Medulla oblongata (tissue), 1 donor: ENCODE data around the gene SPTBN1.

Source experiments
- DNase-seq: peaks from one replicate; pipeline ENCODE4 v3.0.0-alpha.2; 2015; ENCODE audit errors: extremely low spot score

Gene SPTBN1

DNA sequence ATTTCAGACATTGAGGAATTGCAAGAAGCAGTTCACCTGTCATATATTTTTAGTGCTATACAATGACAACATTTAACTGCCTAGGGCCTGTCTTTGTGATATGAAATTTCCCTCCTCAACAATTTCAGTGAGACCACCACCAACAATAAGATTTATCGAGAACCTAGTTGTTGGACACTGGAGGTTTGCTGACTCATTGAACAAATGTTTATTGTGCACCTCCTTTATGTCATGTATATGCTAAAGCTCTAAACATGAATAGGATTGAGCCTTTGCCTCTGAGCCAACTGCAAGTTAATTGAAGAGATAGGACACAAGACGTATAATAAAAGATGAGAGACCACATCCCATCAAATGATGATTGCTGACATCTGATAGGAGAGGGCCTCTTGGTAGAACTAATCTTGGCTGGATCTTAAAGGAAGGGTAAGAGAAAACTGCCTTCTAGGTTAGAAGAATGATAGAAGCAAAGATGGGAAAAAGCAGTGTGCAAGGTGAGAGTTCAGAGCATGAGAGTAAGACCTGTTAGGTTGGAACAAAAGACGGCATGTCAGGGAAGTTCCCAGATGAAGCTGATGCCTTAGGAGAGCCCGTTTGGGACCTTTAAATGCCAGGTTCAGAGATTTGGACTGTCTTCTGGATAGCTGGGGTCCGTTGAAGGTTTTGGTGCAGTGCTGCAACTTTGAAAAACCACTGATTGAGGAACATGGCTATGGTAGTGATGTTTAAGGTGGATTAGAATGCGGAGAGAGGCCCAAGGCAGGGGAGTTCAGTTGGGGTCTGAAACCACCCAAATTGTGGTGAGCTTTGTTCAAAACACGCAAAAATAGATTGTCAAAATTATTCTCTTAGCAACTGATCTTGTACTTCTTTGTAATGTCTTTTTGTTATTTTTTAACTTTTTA lies 134.3 kb downstream of the SPTBN1 start:
- DNase-seq, result no peak

DNA sequence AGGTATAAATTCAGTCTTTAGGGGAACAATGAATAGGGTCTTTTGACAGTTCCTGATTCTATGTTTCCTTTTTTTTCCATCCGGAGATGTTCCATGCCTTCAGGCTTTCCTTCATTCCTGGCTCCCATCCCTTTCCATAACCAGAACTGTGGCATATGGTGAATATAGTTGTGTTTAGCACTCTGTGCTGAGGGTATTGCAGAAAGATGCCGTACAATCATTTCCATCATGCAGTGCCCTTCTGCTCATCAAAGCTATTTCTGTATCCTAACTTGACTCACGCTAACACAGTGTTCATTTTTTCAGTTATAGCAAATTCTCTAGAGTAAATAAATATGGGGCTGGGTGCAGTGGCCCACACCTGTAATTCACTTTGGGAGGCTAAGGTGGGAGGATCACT lies 135.4 kb downstream of the SPTBN1 start:
- no peak for DNase-seq

DNA sequence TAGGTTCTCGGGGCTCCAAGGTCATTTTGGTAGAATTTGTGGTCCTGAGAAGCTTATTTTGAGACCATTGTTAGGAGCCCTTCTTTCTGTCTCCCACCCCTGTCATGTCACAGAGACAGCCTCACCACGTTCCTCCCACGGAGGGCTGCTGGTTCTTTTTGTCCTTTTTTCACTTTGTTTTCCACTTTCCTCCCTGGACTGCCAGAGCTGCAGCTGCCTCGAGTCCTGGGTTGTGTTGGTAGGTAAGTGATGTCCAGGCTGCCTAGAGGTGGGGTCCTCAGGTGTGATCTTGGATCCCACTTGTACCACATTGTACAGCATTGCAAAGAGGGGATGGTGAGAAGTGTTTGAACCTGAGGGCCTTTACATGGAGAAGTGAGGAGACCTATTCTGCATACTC lies 137.1 kb downstream of the SPTBN1 start:
- DNase-seq, result no peak

DNA sequence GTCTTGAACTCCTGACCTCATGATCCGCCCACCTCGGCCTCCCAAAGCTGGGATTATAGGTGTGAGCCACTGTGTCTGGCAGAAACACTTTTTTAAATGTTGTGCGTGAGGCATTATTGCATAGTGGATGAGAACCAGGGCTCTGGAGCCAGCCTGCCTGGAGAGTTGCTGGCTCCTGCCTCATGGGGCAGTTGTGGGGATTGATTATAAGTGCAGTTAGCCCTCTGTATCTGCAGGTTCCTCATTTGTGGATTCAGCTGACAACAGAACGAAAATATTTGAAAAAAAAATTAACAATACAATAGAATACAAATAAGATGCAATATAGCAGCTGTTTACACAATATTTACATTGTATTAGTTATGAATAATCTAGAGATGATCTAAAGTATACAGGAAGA lies 137.9 kb downstream of the SPTBN1 start:
- no peak for DNase-seq

- DNase-seq, result no peak
Measured at GRCh38 chr2:54595161-54595803, 139.2 kb downstream of the SPTBN1 start.

DNA sequence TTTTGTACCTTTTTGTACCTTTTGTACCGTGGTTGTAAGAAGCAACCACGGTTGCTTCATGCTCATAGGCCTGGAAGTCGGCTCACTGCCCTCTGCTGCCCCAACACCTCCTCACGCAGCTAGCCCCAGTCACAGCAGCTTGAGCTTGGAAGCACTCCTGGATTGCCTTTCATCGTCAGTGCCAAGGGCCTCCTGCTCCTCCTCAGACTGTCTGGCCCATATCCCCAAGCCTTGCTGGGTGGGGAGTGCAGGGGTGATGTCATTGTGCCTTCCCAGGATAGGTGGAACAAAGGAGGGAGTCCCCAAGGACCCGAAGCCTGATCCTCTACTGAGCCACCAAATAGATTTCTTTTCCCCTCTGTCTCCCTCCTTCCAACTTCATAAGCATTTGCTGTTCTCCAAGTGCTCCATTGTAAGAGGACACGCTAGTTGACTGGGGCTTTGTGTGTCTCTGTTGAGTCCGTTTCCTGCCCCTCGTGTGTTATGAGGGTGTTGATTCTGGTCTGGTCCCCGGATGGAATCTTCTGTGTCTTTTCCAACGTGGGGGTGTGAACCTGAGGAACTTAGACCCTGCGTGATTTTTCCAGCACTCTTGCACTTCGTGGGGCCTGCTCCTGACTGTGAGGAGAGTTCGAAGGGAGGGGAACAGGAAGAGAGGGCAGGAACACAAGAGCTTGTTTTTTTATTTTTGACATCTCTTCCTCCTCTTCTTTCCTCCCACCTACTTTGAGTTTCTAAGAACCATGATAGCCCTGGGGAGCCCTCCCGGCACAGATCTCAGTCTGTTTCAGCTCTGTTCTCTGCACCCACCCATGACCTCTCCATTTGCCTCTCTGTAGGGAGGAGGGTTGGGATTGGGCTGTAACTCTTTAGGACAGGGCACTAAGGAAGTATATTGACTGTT lies 140.1 kb downstream of the SPTBN1 start:
- peak; percentile 23 for DNase-seq

DNA sequence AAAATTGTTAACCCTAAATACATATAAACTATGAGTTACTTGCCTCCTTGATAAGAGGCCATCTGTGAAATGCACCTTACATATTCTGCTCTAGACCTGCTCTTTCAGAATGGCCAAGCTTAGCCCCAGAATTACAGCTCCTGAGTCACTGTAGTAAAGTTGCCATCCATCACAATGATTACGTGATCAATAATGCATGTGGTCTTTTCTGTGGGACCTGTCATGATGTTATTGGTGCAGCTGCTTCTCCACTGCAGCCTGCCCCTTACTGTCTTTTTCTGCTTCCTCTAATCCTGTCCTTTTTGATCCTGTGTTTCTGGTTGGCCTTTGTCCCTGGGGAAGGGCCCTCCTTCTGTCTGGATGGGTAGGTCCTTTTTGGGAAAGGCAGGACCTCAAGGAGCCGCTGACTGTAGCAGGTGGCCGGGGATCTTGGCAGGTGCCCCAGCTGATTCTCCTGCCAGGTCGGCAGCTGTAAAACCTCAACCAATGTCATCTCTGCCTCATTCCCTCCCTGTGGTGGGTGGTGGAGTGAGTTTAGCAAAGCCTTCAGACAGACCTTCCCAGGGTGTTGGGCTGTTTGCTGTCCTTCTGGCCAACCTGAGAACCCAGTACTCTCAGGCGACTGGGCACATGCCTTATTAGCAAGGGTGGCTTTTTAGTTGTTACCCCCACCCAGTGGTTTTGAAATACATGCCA lies 141.2 kb downstream of the SPTBN1 start:
- no peak for DNase-seq

DNA sequence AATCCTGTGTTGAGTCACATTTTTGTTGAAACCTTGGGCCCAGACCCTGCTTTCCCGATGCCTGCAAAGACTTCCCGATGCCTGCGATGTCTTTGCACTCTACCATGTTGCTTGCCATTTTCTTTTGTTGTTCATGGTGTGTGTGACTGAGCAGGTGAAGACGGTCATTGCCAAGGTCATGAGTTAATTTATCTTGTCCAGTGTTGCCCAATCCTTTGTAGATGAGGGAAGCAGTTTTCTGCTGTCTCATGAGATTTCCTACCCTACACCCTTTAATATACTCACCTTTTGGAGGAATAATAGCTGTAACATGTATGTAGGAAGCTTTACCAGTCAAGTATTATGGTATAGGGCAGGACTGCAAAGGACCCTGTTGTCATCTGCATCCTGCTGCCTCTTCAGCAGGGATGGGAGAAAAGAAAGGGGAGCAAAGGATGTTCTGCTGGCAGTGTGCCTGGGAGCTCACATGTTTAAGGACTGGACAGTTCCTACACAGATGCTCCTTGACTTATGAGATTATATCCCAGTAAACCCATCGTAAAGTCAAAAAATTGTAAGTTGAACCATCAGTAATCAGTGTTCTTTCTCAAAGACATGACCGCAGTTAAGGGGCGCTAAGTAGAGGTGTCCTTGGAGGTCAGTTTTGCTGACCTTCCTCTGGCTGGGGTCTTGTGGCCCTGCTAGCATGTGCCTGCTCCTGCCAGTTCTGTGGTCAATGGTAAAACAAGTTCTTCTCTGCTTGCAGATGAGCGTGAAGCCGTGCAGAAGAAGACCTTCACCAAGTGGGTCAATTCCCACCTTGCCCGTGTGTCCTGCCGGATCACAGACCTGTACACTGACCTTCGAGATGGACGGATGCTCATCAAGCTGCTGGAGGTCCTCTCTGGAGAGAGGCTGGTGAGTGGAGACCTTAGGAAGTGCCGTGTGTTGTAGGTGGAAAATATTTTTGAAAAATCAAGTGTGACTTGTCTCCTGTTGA lies 142.5 kb downstream of the SPTBN1 start:
- DNase-seq, result no peak

GRCh38 chr2:54599326-54599710 lies 143.2 kb downstream of the SPTBN1 start:
- DNase-seq, result no peak

DNA sequence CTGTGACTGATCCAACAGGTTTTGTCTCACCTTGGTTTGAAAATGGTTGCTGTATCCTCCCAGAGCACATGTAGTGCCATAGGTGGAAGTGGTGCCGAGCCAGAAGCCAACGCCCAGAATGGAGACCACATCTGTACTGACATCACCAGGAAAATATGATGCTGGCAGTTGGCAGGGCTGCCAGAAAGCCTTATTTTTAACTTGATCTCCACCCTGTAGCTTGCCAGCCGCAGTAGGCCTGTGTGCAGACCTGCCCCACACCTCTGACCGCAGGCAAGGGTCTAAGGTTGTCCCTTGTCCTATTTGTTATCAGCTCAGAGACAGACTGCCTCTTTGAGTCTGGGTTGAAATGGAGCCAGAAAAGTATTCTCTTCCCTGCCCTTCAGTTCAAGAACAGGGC lies 143.8 kb downstream of the SPTBN1 start:
- DNase-seq, result no peak

GRCh38 chr2:54601339-54601738 lies 145.2 kb downstream of the SPTBN1 start:
- DNase-seq, result no peak

GRCh38 chr2:54602736-54603322 lies 146.7 kb downstream of the SPTBN1 start:
- no peak for DNase-seq

DNA sequence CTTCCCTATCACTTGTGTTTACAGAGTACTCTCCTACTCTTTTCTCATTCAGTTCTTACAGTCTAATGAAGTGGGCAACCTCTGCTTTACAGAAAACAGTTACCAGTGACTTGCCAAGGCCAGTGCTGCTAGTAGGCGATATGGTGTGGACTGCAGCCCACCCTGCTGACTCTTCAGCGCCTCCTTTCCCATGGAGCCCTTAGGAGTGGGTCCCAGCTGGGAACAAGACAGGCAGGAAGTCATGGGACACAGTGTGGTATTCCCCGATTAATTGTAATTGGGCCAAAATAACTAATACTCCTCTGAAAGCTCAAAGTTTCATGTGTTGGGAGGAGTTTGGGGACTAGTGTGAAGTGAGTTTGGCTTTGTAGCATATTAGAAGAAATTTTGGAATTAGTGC lies 147.2 kb downstream of the SPTBN1 start:
- no peak for DNase-seq

DNA sequence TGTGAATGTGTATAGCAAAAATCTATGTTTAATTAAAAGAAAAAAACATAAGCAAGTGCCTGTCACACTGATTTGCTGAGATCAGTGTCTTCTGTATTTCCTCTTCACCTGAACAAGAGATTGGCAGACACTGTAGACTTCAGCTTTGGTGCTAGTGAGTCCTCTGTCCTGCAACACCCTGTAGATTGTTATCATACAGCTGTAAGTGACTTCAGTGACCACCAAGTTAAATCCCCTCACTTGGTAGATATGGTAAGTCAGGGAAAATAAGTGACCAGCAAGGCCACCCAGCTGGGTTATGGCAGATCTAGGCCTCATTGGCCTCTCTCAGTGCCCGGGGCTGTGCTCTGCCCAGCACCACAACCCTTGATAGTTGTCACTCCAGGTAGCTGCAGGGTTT lies 147.7 kb downstream of the SPTBN1 start:
- DNase-seq, result no peak

DNA sequence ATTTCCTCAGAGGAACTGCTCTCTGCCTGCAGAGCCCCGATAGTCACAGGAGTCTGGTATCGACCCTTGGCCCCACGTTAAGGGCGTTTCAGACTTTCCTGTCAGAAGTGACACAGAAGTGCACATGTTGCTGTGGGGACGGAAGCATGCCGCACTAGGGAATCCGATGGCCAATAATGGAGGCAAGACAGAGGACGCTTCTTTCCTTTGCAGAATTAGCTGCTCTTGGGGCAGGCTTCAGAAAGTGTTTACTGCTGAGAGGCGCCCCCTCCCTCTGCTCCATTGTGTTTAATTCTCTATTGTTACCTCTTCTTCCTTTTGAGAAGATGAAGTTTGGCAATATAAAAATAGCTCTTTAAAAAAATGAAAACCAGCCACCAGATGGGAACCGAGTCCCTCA lies 148.7 kb downstream of the SPTBN1 start:
- no peak for DNase-seq

GRCh38 chr2:54605836-54606235 lies 149.7 kb downstream of the SPTBN1 start:
- DNase-seq, result no peak

DNA sequence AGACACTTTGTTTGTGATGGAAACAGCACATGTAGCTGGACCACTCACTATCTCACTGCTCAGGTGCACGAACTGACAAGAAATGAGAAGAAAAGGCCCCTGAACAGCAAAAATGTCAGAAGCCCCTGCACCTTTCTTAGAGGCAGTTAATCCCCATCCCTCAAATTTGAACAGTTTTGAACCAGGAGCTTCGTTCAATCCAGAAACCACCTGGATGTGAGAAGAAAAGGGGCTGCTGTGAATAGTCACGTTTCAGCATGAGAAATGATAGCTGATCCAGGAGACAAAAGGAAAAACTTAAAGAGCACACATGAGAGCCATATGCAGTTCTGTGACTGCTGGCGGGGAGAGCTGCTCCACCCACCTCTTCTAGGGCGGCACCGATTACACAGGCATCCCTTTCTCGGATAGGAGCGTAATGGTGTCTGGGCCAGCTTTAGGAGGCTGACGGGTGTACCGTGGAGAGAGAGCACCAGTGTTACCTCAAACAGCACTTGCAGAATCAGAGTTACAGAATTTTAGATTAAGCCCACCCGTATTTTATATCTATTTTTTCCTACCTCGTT lies 150.3 kb downstream of the SPTBN1 start:
- DNase-seq, result no peak

GRCh38 chr2:54608224-54608623 lies 152.1 kb downstream of the SPTBN1 start:
- DNase-seq, result no peak

GRCh38 chr2:54609241-54609640 lies 153.1 kb downstream of the SPTBN1 start:
- DNase-seq, result no peak

DNA sequence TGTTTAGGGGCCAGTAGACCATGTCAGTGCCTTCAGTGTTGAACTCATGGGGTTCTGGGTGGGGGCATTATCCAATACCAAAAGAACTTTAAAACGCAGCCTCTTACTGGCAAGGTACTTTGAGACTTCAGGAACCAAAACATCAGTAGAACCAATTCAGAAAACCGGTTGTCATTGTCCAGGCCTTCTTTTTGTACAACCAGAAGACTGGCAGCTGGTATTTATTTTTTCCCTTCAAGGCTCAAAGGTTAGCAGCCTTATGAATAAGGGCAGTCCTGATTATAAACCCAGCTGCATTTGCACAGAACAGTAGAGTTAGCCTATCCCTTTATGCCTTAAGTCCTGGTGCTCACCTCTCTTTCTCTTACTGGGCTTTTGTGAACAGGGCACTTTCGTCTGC lies 153.5 kb downstream of the SPTBN1 start:
- no peak for DNase-seq
